NCI-H510A treated with DMSO at 0.1 percent for 48 hours (cell line): ENCODE measurements around the gene SORD.
"Not testable (repeated sequence)": the region's sequence is repeated elsewhere in the genome, so short reads cannot be mapped to it uniquely, and the experiment has no call there.

Experiments used
- DNase-seq: peaks from one replicate; lab custom pipeline; 2025; lab: John Stamatoyannopoulos, UW

SORD gene

DNA sequence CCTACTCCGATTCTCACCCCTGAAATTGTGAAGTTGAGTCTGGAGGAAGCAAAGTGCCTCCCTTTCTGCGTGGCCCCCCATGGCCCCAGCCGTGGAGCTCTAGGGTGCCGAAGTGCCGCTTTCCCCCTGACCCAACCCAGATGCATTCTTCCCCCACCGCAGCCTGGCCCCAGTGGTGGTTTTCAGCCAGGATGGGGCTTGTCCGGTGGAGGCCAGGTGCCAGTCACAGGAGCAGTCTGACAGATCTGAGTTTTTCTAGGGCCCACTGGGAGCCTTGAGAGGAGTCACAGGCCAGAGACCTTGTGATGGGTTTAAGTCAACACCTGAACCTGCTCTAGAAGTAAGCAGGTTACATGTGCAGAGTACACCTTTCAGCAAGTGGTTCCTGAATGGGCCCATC lies 39.3 kb downstream of the SORD start:
- DNase-seq, result not testable (repeated sequence)

DNA sequence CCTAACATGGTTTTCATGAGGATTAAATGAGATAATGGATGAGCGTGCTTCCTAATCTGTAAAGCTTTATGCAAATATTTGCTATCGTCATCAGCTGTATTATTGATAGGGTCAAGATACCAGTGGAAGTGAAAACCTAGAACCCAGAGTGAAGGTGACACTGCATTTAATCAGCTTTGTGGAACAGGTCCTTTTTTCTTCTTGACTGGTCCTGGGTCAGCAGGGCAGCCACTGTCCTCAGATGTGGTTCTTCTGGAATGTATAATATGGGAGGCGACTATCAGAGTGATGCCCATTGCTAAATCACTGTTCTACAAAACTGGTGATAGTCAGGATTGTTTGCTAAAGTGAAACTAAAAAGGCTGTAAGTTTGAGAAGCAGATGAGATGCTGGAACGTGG lies 41.4 kb downstream of the SORD start:
- DNase-seq, result no peak

DNA sequence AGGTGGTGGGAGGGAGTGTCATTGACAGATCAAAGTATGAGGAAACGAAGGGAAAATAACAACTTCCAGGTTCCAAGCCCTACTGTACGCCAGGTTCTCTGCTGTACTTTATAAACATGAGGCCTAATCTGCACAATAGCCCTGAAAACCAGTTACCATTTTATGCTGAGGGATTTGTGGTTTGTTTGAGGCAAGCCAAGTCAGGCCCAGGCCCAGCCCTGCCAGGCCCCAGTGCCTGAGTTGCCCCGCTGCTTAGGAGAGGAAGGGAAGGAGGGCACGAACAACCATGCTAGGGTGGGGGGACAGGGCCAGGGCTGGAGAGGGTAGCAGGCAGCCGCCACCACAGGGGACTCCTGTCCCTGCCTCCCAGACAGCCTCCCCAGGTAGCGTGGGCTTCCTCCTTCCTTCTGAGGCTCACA lies 47.0 kb downstream of the SORD start:
- not testable (repeated sequence) for DNase-seq

DNA sequence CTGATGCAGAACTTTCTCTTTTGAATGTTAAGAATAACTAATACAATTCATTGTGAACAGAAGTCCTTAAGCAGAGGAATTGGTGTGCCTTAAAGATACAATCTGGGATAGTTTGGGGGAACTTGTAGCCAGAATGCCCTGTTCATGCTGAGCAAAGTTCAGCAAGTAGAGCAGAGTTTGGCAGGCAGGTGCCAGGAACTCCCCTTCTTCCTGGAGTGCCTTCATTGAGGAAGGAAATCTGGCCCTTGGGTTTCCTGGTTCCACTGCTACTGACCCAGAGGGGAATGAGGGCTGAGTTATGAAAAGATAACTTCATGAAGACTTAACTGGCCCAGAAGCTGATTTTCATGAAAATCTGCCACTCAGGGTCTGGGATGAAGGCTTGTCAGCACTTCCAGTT lies 50.6 kb downstream of the SORD start:
- DNase-seq, result not testable (repeated sequence)

- DNase-seq, result not testable (repeated sequence)
These were observed 52.7 kb downstream of the SORD start for GRCh38 chr15:45075440-45076320.

- not testable (repeated sequence) for DNase-seq
These were observed 54.4 kb downstream of the SORD start for GRCh38 chr15:45077391-45077790.

DNA sequence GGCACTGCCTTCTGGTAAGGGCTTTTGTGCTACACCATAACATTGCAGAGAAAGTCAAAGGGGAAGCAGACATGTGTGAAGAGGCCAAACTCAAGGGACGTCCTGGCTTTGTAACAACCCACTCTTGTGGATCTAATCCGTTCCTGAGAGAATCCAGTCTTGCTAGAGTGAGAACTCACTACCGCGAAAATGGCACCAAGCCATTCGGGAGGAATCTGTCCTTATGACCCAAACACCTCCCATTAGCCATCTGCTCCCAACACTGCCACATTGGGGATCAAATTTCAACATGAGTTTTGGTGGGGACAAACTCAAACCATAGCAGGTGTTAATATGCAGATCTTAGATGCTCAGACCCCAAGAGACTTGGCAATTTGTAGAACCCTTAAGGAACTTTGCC lies 56.2 kb downstream of the SORD start:
- DNase-seq, result not testable (repeated sequence)

GRCh38 chr15:45079628-45080246 lies 56.7 kb downstream of the SORD start:
- DNase-seq, result not testable (repeated sequence)

DNA sequence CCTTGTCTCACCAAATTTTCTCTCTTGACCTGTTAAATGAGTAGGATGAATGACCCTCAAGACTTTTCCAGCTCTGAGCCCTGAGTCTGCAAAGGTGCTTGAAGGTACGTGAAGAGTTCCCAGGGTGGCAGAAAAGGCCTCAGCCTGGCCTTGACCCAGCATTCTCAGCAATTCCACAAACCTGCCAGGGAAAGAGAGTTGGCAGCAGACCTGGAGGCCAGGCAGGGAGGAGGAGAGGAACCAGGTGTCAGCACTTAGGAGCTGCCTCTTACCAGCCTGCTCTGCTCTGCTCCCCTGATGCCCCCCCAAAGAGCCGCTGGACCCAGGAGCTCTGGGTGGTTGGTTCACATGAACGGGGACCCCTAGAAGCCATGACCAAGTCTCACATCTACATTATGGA lies 57.6 kb downstream of the SORD start:
- not testable (repeated sequence) for DNase-seq

GRCh38 chr15:45082412-45082811 lies 59.4 kb downstream of the SORD start:
- DNase-seq, result not testable (repeated sequence)

GRCh38 chr15:45083223-45083622 lies 60.2 kb downstream of the SORD start:
- no peak for DNase-seq

DNA sequence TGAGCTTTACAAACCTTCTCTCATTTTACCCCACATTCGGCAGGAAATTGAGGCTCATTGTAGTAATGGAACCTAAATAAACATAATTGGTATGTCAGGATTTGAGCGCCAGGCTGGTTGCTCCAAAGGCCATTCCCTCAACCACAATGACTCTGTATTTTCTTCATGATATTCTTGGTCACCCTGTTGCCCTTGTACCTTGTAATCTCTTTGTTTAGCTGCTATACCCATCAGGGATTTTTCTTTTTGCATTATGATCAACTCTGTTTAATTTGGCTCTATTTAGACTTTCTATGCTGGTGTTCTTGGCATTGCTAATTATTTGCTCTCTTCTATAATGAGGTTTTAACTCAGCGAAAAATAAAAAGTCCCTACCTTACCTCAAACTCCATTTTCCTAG lies 61.2 kb downstream of the SORD start:
- no peak for DNase-seq

GRCh38 chr15:45087513-45087912 lies 64.5 kb downstream of the SORD start:
- DNase-seq, result no peak

DNA sequence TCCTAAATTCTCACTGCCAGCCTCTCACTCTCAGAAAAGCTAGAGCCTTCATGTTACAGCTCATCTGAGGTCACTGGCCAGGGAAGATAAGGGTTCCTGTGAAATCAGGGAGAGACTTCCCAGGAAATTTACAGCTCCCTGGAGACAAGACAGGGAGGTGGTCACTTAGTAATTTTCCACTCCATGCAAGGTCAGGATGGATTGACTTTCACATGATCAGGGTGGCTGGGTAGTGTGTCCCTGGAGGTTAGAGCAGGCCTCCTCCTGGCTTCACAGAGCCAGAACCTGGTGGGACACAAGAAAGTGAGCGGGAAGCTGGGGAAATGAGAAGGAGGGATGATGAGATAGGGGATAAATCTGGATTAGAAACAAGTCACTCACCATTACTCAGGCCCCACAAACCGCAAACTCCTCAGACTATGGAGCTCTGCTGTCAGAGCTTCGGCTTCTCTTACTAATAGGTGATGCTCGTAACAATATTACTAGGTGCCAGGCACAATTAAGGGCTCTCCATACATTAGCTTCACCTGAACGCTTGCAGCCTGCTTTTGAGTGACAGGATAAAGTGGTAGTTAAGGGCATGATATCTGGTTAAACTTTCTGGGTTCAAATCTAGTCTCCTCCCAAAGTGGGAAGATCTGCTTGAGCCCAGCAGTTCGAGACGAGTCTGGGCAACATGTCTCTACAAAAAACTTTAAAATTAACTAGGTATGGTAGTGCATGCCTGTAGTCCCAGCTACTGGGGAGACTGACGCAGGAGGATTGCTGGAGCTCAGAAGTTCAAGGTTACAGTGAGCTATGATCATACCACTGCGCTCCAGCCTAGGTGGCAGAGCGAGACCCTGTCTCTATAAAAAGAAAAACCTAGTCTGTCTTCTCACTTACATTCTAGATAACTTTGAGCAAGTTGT lies 66.1 kb downstream of the SORD start:
- no peak for DNase-seq

GRCh38 chr15:45089712-45090373 lies 66.8 kb downstream of the SORD start:
- no peak for DNase-seq

GRCh38 chr15:45091161-45091560 lies 68.2 kb downstream of the SORD start:
- no peak for DNase-seq

DNA sequence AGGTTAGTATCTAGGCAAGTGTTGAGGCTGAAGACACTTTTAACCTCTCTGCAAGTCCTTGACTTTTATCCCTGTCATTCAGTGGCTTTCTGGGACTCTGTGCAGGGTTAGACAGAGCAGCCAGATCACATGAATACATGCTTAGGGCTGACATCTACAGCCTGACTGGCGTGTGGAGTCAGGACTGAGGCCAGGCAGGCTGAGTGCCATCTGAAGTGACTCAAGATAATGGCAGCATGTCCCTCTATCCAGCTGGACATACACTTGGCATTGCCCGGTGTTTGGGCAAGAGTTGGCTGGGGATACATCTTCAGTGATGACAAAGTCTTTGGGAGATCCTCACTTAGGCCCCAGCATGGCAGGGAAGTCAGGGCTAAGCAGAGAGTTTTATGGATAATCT lies 68.6 kb downstream of the SORD start:
- no peak for DNase-seq

GRCh38 chr15:45093013-45093412 lies 70.0 kb downstream of the SORD start:
- DNase-seq, result no peak

- DNase-seq, result no peak
These were observed 70.8 kb downstream of the SORD start for GRCh38 chr15:45093622-45094357.

DNA sequence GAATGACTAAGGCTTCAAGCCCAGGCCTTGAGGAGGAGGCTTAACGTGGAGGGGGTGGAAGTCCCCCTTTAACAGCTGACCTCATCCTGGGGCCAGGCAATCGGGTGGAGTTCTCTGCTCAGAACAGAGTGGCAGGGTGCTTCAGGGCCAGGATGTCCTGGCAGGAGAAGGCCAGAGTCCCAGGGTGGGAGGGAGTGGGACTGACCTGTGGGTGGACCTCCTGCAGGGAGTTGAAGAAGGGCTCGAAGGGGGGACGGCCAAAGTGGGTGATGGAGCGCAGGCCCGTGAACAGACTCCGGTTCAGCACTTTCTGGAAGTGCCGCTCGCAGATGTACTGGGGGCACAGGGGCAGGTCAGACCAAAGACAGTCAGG lies 71.3 kb downstream of the SORD start:
- DNase-seq, result no peak

DNA sequence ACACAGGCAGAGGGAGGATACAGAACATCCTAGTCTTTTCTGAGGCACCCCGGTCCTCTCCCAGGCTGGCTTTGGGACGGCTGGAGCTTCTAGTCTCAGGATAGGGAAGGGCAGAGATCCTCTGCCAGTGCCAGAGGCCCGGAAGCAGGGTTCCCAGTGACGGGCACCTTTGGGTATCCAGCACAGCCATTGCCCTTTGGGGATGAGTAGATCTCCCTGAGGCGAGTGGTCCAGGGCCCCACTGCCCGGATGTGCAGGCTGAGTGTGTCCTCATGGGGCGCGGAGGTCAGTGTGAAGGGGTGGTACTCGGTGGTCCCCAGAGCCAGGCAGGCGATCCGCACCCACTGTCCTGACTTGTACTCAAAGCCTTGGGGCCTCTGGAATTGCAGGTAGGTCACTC lies 72.7 kb downstream of the SORD start:
- DNase-seq, result no peak
